Measurements from ENCODE around the gene HTATIP2. TPM values are rescaled to one million over a fixed set of nuclear protein-coding genes. Genes with fewer than 3 reads are reported as not detected.
A peak's percentile ranks its signal among the peaks of the same experiment; 100 is the strongest.

HTATIP2 gene
- total and polyA plus RNA-seq, 2 of the 4 experiments (the other 2 are of a cell fraction) = 7.2 to 11.6 TPM

- ATAC-seq (ENCODE audit: low read depth) = no peak; the same call in 1 of the 2 replicates
- H2AK9ac ChIP-seq (replicated peaks; ENCODE audit: low read depth, low read length, poor library complexity) = peak overlapping the region; percentile 88
- no peaks in the 10 kb centered on the region for H3K9me3 ChIP-seq (ENCODE audit: control insufficient read depth, insufficient read depth, low read length)
- H3K23ac ChIP-seq (ENCODE audit: low read depth, low read length) = peak overlapping the region; percentile 86
- TF ChIP-seq MAZ (IDR thresholded peaks at IDR 0.05; ENCODE audit: borderline replicate concordance, low read depth, low read length) = no peak
- TF ChIP-seq RCOR1 (IDR thresholded peaks at IDR 0.05; ENCODE audit: insufficient replicate concordance, low read length) = no peak
- no peak for TF ChIP-seq CTCF (conservative IDR thresholded peaks at IDR 0.05; ENCODE audit: low read depth, low read length)
- TF ChIP-seq NFE2L2 (IDR thresholded peaks at IDR 0.05; ENCODE audit: low read depth, low read length) = no peak
- TF ChIP-seq SMC3 (IDR thresholded peaks at IDR 0.05; ENCODE audit: low read depth, low read length) = no peak
- no peak for TF ChIP-seq MXI1 (IDR thresholded peaks at IDR 0.05; ENCODE audit: borderline replicate concordance, low read depth, low read length)
- no peak for TF ChIP-seq RFX5 (IDR thresholded peaks at IDR 0.05; ENCODE audit: low read depth, low read length)
- no peak for TF ChIP-seq POLR2A (IDR thresholded peaks at IDR 0.05; ENCODE audit: low read depth, low read length)
- no peak for TF ChIP-seq FOS (IDR thresholded peaks at IDR 0.05; ENCODE audit: low read depth, low read length)
- no peak for TF ChIP-seq CHD1 (IDR thresholded peaks at IDR 0.05; ENCODE audit: low read depth, low read length)
- TF ChIP-seq BHLHE40 (IDR thresholded peaks at IDR 0.05; ENCODE audit: low read depth, low read length) = no peak
- WGBS, 2 experiments (ENCODE audit: extremely low coverage in 2 of 2, insufficient read length in 1 of 2) = 0% methylated on average over 11 of the region's 25 CpGs; no CpG with 5 or more reads in 1 of the 2 experiments
- H4K8ac ChIP-seq (ENCODE audit: low read depth in 2 of 2, low read length in 2 of 2) = peak overlapping the region; percentile 7 to 73; a peak in 3 of 4 replicates
- H3K27ac ChIP-seq (ENCODE audit: insufficient read depth, low read length) = peak overlapping the region; percentile 60
- H3K14ac ChIP-seq (replicated peaks; ENCODE audit: low read depth, low read length) = peak overlapping the region; percentile 61
- H3K27me3 ChIP-seq (ENCODE audit: control insufficient read depth, insufficient read depth, low read length) = no peaks in the 10 kb centered on the region
- H3K4ac ChIP-seq (ENCODE audit: low read depth, low read length) = peak overlapping the region; percentile 67
- peak overlapping the region; percentile 44; the same call in 1 of the 2 replicates for H2AK5ac ChIP-seq (ENCODE audit: low read depth, low read length)
- in situ Hi-C loops (cut with MboI; ENCODE audit: low sequenced_read_pairs) (no loop called here), intact Hi-C loops (cut with micrococcal nuclease) (no loop called here), dilution Hi-C loops (cut with HindIII; ENCODE audit: low sequenced_read_pairs, unreplicated experiment) (no loop called here)
- H2BK120ac ChIP-seq (ENCODE audit: low read depth, low read length) = no peak overlapping the region
- H2BK5ac ChIP-seq (ENCODE audit: low read depth, low read length, poor library complexity, severe bottlenecking) = peak overlapping the region; percentile 42
- no peak overlapping the region; the same call in 1 of the 2 replicates for H3K18ac ChIP-seq (ENCODE audit: low read depth, low read length)
- H2BK20ac ChIP-seq (ENCODE audit: low read depth, low read length) = no peak overlapping the region
- H3K56ac ChIP-seq (ENCODE audit: extremely low read depth, insufficient read depth, low read length) = peak overlapping the region; percentile 8; the same call in 1 of the 2 replicates
- H2BK15ac ChIP-seq (ENCODE audit: low read depth, low read length) = no peak overlapping the region
- peak overlapping the region; percentile 90 for H3K9ac ChIP-seq (ENCODE audit: low read depth, low read length)
- CTCF ChIA-PET = no interaction called here
- H4K91ac ChIP-seq (ENCODE audit: insufficient read depth, low read depth, low read length) = peak overlapping the region; percentile 11
- peak overlapping the region; percentile 94 for H3K4me3 ChIP-seq (ENCODE audit: insufficient read depth, low read depth, low read length)
- H4K5ac ChIP-seq (ENCODE audit: low read depth, low read length) = peak overlapping the region; percentile 27
- H3K36me3 ChIP-seq (ENCODE audit: control insufficient read depth, insufficient read depth, low read length) = 0 out of 2 replicates have a peak, but pooled peaks cover 1% of the 10 kb centered on the region
- H4K20me1 ChIP-seq (ENCODE audit: insufficient read depth, low read length) = no peaks in the 10 kb centered on the region
- H3K9me1 ChIP-seq (ENCODE audit: insufficient read depth, low read length) = no peaks in the 10 kb centered on the region
- H3K4me2 ChIP-seq (ENCODE audit: low read depth, low read length) = peak overlapping the region; percentile 98
- H3K4me1 ChIP-seq (ENCODE audit: control insufficient read depth, insufficient read depth, low read length) = peaks cover 3% of the 10 kb centered on the region
- H2AFZ ChIP-seq (replicated peaks; ENCODE audit: low read length, poor library complexity) = peak overlapping the region; percentile 100
- DNase-seq = no peak
- peaks cover 13 to 15% of the 10 kb centered on the region in 2 experiments; a peak in 3 of 4 replicates for H3K79me1 ChIP-seq (ENCODE audit: low read depth in 1 of 2, low read length in 2 of 2)
- POLR2A ChIA-PET (ENCODE audit: unreplicated experiment) = no interaction called here
- no TSS peak for BruUV-seq (replicated peaks)
These were observed 24.9 kb downstream of the HTATIP2 start for GRCh38 chr11:20388096-20389055.

Data from IMR-90 (cell line).